HEK293 (cell line): ENCODE results near the gene NAGA.

Experiments
- CTCF ChIA-PET: fragments of 350-600 bp; formaldehyde crosslinking; extraction: SDS; loops from one replicate; lab custom pipeline; 2021; ENCODE audit warnings: antibody characterized with exemption; lab: Yijun Ruan, JAX
- POLR2A ChIA-PET: fragments of 300-600 bp; formaldehyde crosslinking; extraction: SDS; loops from one replicate; lab custom pipeline; 2020; ENCODE audit warnings: antibody characterized with exemption, inconsistent platforms; lab: Yijun Ruan, JAX
- H3K27ac ChIP-seq: fragments of 200-500 bp; sonication (Bioruptor generic); 2 replicates; pipeline ENCODE4 v1.5.1; 2014; ENCODE audit warnings: low read depth, low read length, control low read depth, inconsistent platforms; ENCODE audit errors: extremely low read depth
- H3K36me3 ChIP-seq, 2 experiments: fragments of 200-500 bp in 1 of 2; sonication (Bioruptor generic) in 1 of 2; 1 replicate in 1 of 2; 2 replicates in 1 of 2; pipeline ENCODE4 v1.5.1; 2014 to 2017; ENCODE audit warnings: inconsistent platforms in 2 of 2, low read length in 2 of 2; ENCODE audit not compliant: control insufficient read depth in 2 of 2, insufficient read depth in 1 of 2
- H3K4me1 ChIP-seq: fragments of 200-500 bp; sonication (Bioruptor generic); 2 replicates; pipeline ENCODE4 v1.5.1; 2014; ENCODE audit warnings: mild to moderate bottlenecking, low read length, inconsistent platforms; ENCODE audit not compliant: control insufficient read depth, insufficient read depth
- H3K4me3 ChIP-seq: 2 replicates; pipeline ENCODE4 v1.5.1; 2011; ENCODE audit warnings: low read depth, mild to moderate bottlenecking, control low read depth, low read length, moderate library complexity
- H3K9me3 ChIP-seq: fragments of 200-500 bp; sonication (Bioruptor generic); 2 replicates; pipeline ENCODE4 v1.5.1; 2014; ENCODE audit warnings: low read depth, low read length, inconsistent platforms; ENCODE audit not compliant: control insufficient read depth, insufficient read depth
- MEIS1 ChIP-seq: sonication (generic); formaldehyde crosslinking; IDR thresholded peaks from 2 replicates; pipeline ENCODE4 v1.8.1; 2022; ENCODE audit warnings: missing genetic modification reagents, mild to moderate bottlenecking, borderline replicate concordance
- PRDM1 ChIP-seq: fragments of 450-650 bp; formaldehyde crosslinking; IDR thresholded peaks from 2 replicates; pipeline ENCODE4; 2016; ENCODE audit warnings: missing biosample characterization, missing genetic modification characterization
- PRDM10 ChIP-seq: fragments of 450-650 bp; formaldehyde crosslinking; IDR thresholded peaks from 2 replicates; pipeline ENCODE4 v1.5.1; 2016; ENCODE audit warnings: missing biosample characterization, missing genetic modification characterization
- PRDM4 ChIP-seq: fragments of 450-650 bp; formaldehyde crosslinking; IDR thresholded peaks from 2 replicates; pipeline ENCODE4 v1.5.1; 2017; ENCODE audit warnings: missing biosample characterization, missing genetic modification characterization
- SETDB1 ChIP-seq: IDR thresholded peaks from one replicate; pipeline ENCODE4 v1.6.1; 2017; ENCODE audit warnings: mild to moderate bottlenecking, low read length, moderate library complexity, mixed read lengths; ENCODE audit not compliant: insufficient read length
- SP7 ChIP-seq: fragments of 450-650 bp; formaldehyde crosslinking; IDR thresholded peaks from 2 replicates; pipeline ENCODE4 v1.5.1; 2016; ENCODE audit warnings: missing biosample characterization, missing genetic modification characterization
- TRIM28 ChIP-seq: IDR thresholded peaks from 2 replicates; pipeline ENCODE4 v1.6.1; 2011; ENCODE audit warnings: low read length, control low read depth, borderline replicate concordance
- ZBTB17 ChIP-seq: fragments of 450-650 bp; formaldehyde crosslinking; IDR thresholded peaks from 2 replicates; pipeline ENCODE4 v1.5.1; 2016; ENCODE audit warnings: missing biosample characterization, missing genetic modification characterization
- ZFP37 ChIP-seq: fragments of 450-650 bp; formaldehyde crosslinking; IDR thresholded peaks from 2 replicates; pipeline ENCODE4 v1.5.1; 2016; ENCODE audit warnings: missing biosample characterization, missing genetic modification characterization
- ZNF350 ChIP-seq: fragments of 450-650 bp; formaldehyde crosslinking; IDR thresholded peaks from 2 replicates; pipeline ENCODE4 v1.5.0; 2017; ENCODE audit warnings: missing biosample characterization, mild to moderate bottlenecking, missing genetic modification characterization
- ZNF449 ChIP-seq: fragments of 450-650 bp; formaldehyde crosslinking; IDR thresholded peaks from 2 replicates; pipeline ENCODE4 v1.5.1; 2017; ENCODE audit warnings: missing biosample characterization, mild to moderate bottlenecking, missing genetic modification characterization, moderate library complexity
- ZNF624 ChIP-seq: fragments of 450-650 bp; formaldehyde crosslinking; IDR thresholded peaks from 2 replicates; pipeline ENCODE4 v1.5.1; 2017; ENCODE audit warnings: missing biosample characterization, missing genetic modification characterization
- ZNF664 ChIP-seq: fragments of 450-650 bp; formaldehyde crosslinking; IDR thresholded peaks from 2 replicates; pipeline ENCODE4 v1.5.1; 2016; ENCODE audit warnings: missing biosample characterization, missing genetic modification characterization
- ZNF792 ChIP-seq: fragments of 450-650 bp; formaldehyde crosslinking; IDR thresholded peaks from 2 replicates; pipeline ENCODE4 v1.5.1; 2016; ENCODE audit warnings: missing biosample characterization, missing genetic modification characterization
- ZNF837 ChIP-seq: fragments of 450-650 bp; formaldehyde crosslinking; IDR thresholded peaks from 2 replicates; pipeline ENCODE4 v1.5.1; 2016; ENCODE audit warnings: missing biosample characterization, missing genetic modification characterization
- ZSCAN23 ChIP-seq: fragments of 450-650 bp; formaldehyde crosslinking; IDR thresholded peaks from 2 replicates; pipeline ENCODE4 v1.5.1; 2016; ENCODE audit warnings: missing biosample characterization, missing genetic modification characterization

NAGA gene

GRCh38 chr22:42035256-42035655 lies 35.4 kb downstream of the NAGA start (continued):
- no peak for TF ChIP-seq ZNF624 (tag by site-specific recombination)

- ChIA-PET POLR2A (no interaction called here), CTCF (interaction anchor here (1.1 kb wide), 1 partner anchor 17 kb away, joined by 3 read pairs; no protein-coding TSS in a partner anchor)
- TF ChIP-seq ZNF837, result no peak
- peak; percentile 68; the same call in 1 of the 2 replicates for TF ChIP-seq TRIM28
- no peak for TF ChIP-seq PRDM4 (tag by site-specific recombination)
- TF ChIP-seq MEIS1 (CRISPR knock-in tag), result no peak
- TF ChIP-seq SETDB1, result peak; percentile 71
- TF ChIP-seq PRDM1 (tag by site-specific recombination), result no peak
- no peak for TF ChIP-seq ZFP37 (tag by site-specific recombination)
- TF ChIP-seq PRDM10 (tag by site-specific recombination), result no peak
- TF ChIP-seq ZNF350 (tag by site-specific recombination), result no peak
- no peak for TF ChIP-seq SP7 (tag by site-specific recombination)
- no peak for TF ChIP-seq ZBTB17 (tag by site-specific recombination)
- no peak for TF ChIP-seq ZSCAN23 (tag by site-specific recombination)
- TF ChIP-seq ZNF664 (tag by site-specific recombination), result no peak
- Histone ChIP-seq H3K27ac (no peak overlapping the region), H3K4me3 (no peak overlapping the region), H3K36me3 (no peaks in the 10 kb centered on the region), H3K9me3 (no peaks in the 10 kb centered on the region), H3K4me1 (no peaks in the 10 kb centered on the region)
Measured at GRCh38 chr22:42033263-42034181, 37.1 kb downstream of the NAGA start.

- POLR2A ChIA-PET, result no interaction called here
- Histone ChIP-seq H3K4me3 (no peak overlapping the region), H3K9me3 (no peaks in the 10 kb centered on the region), H3K36me3 (no peaks in the 10 kb centered on the region), H3K27ac (no peak overlapping the region), H3K4me1 (no peaks in the 10 kb centered on the region)
- CTCF ChIA-PET, result interaction anchor here (0.8 to 1.8 kb wide), 2 partner anchors 10 to 64 kb away, joined by 3 to 5 read pairs; partner anchors contain the start of gene NDUFA6
- TF ChIP-seq ZNF449 (tag by site-specific recombination), result peak; percentile 53; the same call in 1 of the 2 replicates
- no peak for TF ChIP-seq ZNF792
Measured at GRCh38 chr22:42026705-42027104, 43.9 kb downstream of the NAGA start.
